Stimulated activated CD4-positive, alpha-beta T cell treated with anti-CD3 and anti-CD28 coated beads, TNF-alpha, amount 100 ng/mL, for 24 hours (primary cell): ENCODE data around the gene TCEAL6.
A peak's percentile ranks its signal among the peaks of the same experiment; 100 is the strongest.
"Not testable (repeated sequence)": the region's sequence is repeated elsewhere in the genome, so short reads cannot be mapped to it uniquely, and the experiment has no call there.

Experiments
- DNase-seq, 3 experiments: peaks; one replicate each; pipeline ENCODE4 v3.0.0-alpha.2; 2020; ENCODE audit warnings: low read depth in 3 of 3

TCEAL6 gene

DNA sequence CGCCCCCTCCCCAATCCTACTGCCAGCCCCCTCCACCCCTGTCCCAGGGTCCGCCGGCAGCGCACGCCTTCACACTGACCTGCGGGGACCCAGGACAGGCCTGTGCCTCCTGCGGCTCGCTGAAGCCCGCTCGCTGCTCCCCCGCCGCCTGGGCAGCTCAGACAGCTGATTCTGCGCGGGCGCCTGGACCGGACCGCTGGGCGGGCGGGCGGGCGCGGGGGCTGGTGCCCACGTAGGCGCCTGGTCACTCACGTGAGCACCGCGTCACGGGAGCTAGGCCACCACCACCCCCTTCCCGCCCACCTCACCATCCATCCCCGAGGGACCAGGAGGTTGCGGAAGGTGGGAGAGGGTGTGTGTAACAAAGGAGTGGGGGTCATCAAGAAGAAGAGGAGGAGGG, at the start of gene TCEAL6:
TSS of gene TCEAL6 (minus strand) at position 208 of the 400 bp plus-strand sequence.
- DNase-seq: not testable (repeated sequence)

DNA sequence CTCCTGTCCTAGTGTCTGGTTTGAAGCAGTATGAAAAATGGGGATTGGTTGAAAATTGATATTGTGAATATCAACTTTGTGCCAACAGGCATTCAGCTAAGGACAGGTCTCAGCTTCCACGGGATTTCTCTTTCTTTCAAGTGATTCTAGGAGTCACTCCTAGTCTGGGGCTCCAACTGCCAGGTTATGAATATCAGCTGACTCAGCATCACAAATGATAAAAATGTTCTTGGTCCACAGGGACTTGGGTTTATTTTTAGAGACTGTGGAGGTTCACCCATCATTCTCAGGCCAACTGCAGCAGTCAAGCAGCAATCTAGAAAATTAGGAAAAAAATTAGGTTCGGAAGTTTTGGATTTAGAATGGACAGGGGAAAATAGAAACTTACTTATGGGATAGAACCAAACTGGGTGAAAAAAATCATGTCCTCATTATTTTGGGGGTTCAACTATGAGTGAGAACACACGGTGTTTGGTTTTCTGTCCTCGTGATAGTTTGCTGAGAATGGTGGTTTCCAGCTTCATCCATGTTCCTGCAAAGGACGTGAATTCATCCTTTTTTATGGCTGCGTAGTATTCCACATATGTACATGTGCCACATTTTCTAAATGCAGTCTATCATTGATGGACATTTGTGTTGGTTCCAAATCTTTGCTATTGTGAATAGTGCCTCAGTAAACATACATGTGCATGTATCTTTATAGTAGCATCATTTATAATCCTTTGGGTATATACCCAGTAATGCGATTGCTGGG, 43.9 kb upstream of the TCEAL6 start:
- no peak for DNase-seq

DNA sequence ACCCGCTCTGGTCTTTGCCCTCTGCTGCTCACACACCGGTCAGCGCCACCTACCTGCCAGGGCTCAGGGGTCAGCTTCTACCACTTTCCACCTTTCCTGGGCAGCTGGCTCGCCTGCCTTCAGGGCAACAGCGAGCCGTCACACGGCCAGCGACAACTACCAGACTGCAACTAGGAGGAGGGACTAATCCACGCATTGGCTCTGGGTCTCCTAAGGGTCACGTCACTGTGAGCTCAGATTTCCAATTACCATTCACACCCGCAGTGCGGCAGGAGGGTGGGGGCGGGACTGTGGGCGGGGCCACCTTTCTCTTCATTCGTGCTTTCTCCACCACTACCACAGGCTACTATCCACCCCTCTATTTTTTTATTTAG, 13.5 kb upstream of the TCEAL6 start, which contains the start of gene BEX5:
TSS of gene BEX5 (minus strand) at position 172 of the 374 bp plus-strand sequence. CDS start 1,712 bp downstream, outside the sequence.
- peak in 2 of 3 experiments; percentile 5 to 41 for DNase-seq

DNA sequence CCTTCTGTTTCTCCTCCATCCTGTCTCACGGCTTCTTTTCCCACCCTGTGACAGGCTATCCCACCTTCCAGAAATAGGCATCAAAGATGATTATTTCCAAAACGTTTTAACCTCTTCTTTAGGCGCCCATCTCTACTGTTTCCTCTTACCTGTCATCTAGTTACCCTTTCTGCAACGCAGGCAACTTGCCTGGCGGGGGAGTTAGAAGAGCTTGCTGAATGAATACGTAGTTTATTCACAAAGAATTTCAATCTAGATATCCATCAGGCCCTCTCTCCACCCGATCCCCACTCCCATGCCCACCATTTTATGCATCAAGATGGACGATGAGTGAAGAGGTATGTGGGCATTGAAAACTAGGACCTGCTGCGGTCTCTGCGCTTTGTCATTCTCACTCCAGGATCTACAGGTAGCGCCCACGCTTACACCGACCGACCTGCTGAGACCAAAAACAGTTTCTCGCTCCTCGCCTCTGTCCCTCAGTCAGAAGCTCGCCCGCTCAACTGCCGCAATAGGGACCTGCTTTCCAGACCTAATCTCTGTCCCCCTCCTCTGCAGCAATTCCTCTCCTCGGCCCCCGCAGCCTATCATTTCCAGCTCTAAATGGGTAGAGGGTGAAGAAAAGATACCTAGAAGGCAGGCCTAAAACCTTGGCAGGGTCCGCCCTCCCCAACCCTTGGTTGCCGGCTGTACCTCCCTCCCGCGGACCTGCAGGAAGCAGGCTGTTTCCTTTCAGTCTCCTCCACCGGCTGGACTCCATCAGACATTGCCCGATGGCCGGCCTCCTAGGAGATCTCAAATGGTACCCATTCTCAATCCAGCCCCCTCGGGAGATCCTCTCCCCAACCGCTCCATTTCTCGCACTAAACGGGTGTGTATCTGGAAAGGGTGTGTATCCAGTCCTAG, 12.9 kb upstream of the TCEAL6 start:
- DNase-seq: peak in 1 of 3 experiments; percentile 7

DNA sequence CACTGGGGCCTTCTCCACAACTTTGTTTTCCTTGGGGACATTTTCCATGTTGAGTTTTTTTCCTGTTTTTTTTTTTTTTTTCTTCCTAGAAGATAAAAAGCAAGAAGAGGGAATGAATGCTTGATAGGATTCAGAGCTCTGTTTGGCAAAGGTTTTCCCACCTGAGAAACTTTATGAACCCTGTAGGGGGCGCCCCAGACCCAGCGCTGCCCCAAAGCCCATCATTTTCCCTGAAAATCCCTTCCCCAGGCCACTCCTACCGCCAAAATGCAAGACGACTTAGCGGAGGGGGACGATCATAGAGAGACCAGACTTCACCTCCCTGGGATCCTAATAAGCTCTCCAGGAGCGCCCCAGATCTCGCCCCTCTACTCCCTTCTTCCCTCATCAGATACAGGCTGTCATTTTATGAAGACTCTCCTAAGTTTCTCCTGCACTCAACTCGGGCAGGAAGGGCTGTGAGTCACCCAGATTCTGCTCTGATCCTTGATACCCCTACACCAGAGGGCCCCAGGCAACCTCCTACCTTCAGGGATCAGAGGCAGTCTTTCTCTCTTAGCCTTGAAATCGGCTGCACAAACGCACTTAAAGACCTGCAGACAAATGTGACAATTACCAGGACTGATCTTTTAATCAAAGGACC, 12.1 kb upstream of the TCEAL6 start:
- no peak for DNase-seq

DNA sequence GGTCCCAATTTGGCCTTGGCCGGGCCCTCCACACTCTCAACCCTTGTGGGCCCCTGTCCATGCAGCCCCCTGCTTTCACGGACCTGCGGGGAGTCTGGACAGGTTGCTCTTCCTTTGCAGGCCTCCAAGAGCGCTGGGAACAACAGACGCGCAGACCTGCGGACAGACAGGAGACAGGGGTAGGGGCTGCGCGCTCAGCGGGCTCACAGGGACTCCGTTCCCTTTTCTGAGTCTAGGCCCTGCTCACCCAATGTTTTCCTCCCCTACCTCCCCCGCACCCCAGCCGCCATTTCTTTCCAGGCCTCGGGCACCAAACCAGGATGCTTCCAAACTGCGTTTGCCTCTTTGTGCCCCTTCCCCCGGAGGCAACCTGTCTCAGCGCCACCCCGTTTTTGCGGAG, 650 bp downstream of the TCEAL6 start:
- not testable (repeated sequence) for DNase-seq

DNA sequence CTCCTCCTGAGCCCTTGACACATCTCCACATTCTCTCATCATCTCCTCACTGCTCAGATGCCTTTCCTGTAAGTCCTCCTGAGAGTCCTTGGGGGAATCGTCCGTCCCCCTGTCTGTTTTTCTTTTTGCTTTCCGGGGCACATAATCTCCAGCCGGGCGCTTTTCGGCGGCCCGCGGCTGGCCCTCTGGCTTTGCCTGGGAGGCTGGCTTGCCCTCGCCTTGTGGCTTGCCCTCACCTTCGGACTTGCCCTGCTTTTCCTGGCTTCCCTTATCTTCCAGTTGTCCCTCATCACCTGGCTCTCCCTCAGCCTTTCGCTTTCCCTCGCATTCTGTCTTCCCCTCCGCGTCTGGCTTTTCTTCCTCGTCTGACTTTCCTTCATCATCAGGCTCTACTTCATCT, 1.4 kb downstream of the TCEAL6 start:
- DNase-seq: not testable (repeated sequence)

DNA sequence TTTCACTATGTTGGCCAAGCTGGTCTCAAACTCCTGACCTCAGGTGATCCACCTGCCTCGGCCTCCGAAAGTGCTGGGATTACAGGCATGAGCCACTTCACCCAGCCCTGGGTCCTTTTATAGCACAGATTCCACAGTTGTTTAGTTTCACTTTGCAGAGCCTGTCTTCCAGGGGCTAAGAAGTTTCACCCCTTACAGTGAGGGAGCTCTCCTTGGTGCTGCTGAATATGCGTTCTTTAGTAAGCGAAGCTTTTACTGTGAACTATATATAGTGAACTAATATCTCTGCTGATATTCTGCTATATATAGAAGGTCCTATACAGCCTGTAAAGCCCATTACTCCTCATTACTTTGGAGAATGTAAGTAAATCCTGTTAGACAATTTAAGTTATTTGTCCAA, 4.2 kb downstream of the TCEAL6 start:
- no peak for DNase-seq

DNA sequence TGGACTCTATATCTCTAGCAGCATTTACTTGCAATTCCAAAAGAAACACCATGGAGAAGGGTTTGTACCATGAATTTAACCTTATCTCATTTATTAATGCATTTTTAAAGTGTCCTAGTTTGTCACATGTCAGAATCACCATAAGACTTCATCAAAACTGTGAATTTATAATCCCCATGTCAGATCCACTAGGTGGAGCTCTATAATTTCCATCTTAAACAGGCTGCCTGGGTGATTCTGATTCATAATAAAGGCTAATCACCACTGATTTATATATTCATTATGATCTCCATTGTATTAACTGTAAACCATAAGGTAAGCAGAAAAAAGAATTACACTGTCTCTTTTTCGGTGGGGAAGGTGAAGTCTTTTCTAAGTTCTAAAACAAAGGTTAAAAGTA, 12.8 kb downstream of the TCEAL6 start:
- no peak for DNase-seq

DNA sequence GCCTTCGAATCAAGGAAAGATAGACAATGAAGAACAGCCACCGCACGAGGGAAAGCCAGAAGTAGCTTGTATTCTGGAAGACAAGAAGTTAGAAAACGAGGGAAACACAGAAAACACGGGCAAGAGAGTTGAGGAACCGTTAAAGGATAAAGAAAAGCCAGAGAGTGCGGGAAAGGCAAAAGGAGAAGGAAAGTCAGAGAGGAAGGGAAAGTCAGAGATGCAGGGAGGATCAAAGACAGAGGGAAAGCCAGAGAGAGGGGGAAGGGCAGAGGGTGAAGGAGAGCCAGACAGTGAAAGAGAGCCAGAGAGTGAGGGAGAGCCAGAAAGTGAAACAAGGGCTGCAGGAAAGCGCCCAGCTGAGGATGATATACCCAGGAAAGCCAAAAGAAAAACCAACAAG, 15.4 kb downstream of the TCEAL6 start:
- no peak for DNase-seq

DNA sequence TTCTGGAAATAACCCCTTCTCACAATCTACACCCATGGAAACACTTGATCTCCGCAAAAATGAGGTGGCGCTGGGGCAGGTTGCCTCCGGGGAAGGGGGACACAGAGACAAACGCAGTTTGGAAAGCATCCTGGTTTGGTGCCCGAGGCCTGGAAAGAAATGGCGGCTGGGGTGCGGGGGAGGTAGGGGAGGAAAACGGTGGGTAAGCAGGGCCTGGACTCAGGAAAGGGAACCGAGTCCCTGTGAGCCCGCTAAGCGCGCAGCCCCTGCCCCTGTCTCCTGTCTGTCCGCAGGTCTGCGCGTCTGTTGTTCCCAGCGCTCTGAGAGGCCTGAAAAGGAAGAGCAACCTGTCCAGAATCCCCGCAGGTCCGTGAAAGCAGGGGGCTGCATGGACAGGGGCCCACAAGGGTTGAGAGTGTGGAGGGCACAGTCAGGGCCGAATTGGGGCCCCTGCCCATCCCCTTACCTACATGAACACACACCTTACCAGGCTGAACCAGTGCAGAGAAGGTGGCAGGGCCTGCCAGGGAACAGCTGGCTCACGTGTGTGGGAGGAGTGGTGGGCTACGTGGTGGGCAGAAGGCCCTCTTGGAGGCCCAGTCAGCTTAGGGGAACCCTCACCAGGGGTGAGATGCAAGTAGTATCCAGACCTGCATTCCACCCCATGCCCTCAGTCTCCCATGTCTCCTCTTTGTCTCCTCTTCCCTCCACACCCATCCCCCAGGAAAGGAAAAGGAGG, 16.0 kb downstream of the TCEAL6 start:
- DNase-seq: not testable (repeated sequence)

DNA sequence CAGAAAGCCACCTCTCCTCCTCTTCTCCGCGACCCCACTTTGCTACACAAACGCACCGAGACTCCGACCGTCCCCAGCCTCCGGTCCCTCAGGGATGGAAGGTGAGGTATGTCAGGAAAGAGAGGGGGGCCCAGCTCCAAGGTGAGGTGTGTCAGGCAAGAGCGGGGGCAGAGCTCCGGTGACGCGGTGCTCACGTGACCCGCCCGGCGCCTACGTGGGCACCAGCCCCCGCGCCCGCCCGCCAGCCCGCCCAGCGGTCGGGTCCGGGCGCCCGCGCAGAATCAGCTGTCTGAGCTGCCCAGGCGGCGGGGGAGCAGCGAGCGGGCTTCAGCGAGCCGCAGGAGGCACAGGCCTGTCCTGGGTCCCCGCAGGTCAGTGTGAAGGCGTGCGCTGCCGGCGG, 16.8 kb downstream of the TCEAL6 start, which contains the start of gene TCEAL2:
TSS of gene TCEAL2 (plus strand) at position 244 of the 400 bp plus-strand sequence. CDS start 1,152 bp downstream, outside the sequence.
- DNase-seq: not testable (repeated sequence)

DNA sequence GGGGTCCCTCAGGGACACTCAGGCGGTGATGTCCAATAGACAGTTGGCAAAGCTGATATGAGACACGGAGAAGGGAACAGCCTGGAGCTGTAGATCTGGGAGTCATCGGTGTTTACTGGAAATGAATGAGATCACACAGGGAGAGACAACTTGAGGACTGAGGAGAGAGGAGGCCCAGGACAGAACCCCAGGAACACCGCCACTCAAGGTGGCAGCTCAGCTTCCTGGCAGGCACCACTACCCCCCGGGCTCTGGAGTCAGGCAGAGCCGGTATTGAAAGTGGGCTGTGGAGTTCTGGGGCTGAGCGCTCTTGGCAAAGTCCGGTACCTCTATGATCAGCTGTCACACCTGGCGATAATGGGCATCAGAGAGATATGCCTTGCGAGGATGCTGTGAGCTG, 17.3 kb downstream of the TCEAL6 start:
- not testable (repeated sequence) for DNase-seq

DNA sequence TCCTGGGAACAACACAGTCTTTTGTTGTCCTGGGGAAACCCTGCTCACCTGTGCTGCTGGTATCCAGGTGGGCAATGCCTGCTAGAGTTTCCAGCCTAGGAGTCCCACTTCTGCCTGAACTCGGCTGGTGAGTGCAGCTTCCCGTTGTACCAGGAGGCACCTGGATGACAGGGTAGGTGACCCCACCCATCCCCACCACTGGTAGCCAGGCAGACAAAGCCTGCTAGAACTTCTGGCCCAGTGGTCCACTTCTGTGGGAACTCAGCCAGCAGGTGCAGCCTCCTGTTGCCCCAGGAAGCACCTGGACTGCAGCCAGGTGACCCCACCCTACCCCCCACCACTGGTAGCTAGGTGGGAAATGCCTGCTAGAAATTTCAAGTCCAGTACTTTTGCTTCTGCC, 26.5 kb downstream of the TCEAL6 start:
- no peak for DNase-seq

DNA sequence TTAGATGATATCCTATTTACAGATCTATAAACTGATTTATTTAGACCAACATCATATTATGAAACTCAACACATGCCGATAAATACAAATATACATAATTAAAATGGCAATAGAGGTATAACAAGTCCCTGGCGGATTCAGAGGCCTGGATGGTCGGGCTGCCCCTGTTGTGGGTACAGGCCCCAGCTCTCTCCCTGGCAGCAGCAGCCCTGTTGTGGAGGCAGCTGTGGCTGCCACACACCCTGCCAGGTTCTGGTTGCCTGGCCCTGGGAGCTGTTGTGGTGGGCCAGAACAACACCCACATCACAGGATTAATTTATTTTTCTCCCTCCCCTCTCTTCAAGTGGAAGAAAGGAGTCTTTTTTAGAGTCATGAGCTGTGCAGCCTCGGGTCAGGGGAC, 28.9 kb downstream of the TCEAL6 start:
- DNase-seq: no peak
